ENCODE data around the gene PAPSS1. TPM values are rescaled to one million over a fixed set of nuclear protein-coding genes. Genes with fewer than 3 reads are reported as not detected.

The PAPSS1 gene
- total RNA-seq, 1 donor from 2014 or later: 60.3 TPM

DNA sequence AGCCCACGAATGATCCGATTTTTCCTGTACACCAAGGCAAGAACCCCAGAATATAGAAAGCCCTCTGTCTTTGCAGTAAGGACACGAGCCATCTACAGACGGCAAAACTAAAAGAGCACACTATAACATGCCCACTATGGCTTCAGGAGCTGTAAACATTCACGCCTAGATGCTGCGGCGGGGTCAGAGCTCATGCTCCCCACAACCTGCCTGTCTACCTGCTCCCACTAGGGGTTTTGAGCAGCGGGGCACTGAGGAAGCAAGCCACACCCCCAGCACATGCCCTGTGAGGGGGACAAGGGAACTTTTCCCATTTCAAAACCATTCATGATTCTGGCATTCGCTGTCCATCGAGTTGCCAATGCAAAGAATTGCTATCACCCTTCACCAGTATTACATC, 144.8 kb downstream of the PAPSS1 start:
- Histone ChIP-seq H3K36me3 (ENCODE audit: control insufficient read depth, insufficient read depth, low read length) (no peaks in the 10 kb centered on the region), H3K27me3 (ENCODE audit: control insufficient read depth, insufficient read depth, low read length) (no peaks in the 10 kb centered on the region), H3K4me3 (ENCODE audit: low read depth, low read length) (no peak overlapping the region)
- TF ChIP-seq, protein P1, sequence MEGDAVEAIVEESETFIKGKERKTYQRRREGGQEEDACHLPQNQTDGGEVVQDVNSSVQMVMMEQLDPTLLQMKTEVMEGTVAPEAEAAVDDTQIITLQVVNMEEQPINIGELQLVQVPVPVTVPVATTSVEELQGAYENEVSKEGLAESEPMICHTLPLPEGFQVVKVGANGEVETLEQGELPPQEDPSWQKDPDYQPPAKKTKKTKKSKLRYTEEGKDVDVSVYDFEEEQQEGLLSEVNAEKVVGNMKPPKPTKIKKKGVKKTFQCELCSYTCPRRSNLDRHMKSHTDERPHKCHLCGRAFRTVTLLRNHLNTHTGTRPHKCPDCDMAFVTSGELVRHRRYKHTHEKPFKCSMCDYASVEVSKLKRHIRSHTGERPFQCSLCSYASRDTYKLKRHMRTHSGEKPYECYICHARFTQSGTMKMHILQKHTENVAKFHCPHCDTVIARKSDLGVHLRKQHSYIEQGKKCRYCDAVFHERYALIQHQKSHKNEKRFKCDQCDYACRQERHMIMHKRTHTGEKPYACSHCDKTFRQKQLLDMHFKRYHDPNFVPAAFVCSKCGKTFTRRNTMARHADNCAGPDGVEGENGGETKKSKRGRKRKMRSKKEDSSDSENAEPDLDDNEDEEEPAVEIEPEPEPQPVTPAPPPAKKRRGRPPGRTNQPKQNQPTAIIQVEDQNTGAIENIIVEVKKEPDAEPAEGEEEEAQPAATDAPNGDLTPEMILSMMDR (IDR thresholded peaks at IDR 0.05; ENCODE audit: insufficient read depth, low read length, poor library complexity, severe bottlenecking): no peak
- no peak for DNase-seq (ENCODE audit: low read depth)

DNA sequence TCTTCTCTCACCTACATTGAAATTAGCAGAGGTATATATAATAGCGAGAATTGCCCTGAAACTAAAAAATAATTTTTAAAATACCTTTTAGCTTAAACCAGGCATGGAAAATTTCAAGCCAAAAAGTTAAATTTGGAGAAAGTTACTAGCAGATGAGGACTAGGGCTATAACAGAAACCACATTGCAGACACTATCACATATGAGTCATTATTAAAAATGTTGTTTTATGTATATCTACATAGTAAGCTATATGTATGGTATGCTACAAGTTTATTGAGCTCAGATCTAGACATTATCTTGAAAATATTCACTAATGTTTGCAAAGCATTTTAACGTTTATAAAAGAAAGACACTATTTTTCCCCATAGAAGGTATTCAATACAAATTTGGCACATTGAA, 147.8 kb downstream of the PAPSS1 start:
- H3K27me3 ChIP-seq (ENCODE audit: control insufficient read depth, insufficient read depth, low read length): no peaks in the 10 kb centered on the region
- TF ChIP-seq, protein P1 (IDR thresholded peaks at IDR 0.05; ENCODE audit: insufficient read depth, low read length, poor library complexity, severe bottlenecking): no peak
- H3K36me3 ChIP-seq (ENCODE audit: control insufficient read depth, insufficient read depth, low read length): no peaks in the 10 kb centered on the region
- no peak overlapping the region for H3K4me3 ChIP-seq (ENCODE audit: low read depth, low read length)
- no peak for DNase-seq (ENCODE audit: low read depth)

DNA sequence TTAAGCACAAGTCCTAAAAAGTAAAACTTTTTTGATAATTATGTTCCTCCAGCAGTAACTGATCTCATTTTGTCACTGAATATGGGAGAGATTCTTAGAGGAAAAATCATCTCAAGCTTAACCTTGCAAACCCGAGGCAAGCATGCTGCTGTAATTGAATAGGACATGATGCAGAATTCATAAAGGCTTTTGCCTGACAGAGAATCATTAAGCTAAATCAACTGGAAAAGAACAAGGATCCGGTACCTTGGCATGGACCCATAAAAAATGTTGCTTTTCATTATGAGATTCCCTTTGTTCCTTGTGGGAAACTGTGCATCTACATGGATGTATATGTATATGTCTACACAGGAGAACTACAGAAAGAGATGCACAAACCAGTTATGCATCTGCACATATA, 149.1 kb downstream of the PAPSS1 start:
- no peak for DNase-seq (ENCODE audit: low read depth)
- TF ChIP-seq, protein P1 (IDR thresholded peaks at IDR 0.05; ENCODE audit: insufficient read depth, low read length, poor library complexity, severe bottlenecking): no peak
- Histone ChIP-seq H3K4me3 (ENCODE audit: low read depth, low read length) (no peak overlapping the region), H3K36me3 (ENCODE audit: control insufficient read depth, insufficient read depth, low read length) (no peaks in the 10 kb centered on the region), H3K27me3 (ENCODE audit: control insufficient read depth, insufficient read depth, low read length) (no peaks in the 10 kb centered on the region)

DNA sequence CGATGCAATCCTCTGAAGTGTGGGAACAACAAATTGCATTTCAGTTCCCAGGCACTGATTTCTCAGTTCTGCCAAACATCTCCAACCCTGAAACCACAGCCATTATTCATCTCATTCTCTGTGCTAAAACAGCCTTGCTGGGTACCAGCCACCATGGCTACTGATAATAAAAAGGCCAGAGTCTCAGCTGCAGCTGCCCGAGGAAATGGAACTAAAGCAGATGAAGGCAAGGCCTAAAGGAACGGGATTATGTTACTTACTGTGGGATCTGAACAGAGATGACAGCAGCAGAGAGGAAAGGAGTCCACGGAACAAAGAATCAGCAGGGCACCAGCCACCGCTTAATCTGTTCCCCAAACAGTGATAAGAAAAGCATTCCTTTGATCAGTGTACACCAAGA, 155.7 kb downstream of the PAPSS1 start:
- TF ChIP-seq, protein P1 (IDR thresholded peaks at IDR 0.05; ENCODE audit: insufficient read depth, low read length, poor library complexity, severe bottlenecking): no peak
- no peak for DNase-seq (ENCODE audit: low read depth)
- H3K27me3 ChIP-seq (ENCODE audit: control insufficient read depth, insufficient read depth, low read length): no peaks in the 10 kb centered on the region
- no peaks in the 10 kb centered on the region for H3K36me3 ChIP-seq (ENCODE audit: control insufficient read depth, insufficient read depth, low read length)
- no peak overlapping the region for H3K4me3 ChIP-seq (ENCODE audit: low read depth, low read length)

Other genes starting within 250 kb of the PAPSS1 start
- 37.0 and 64.3 TPM in 2 replicates for gene SGMS2, start 104.7 kb upstream of the PAPSS1 start, total RNA-seq
- gene CYP2U1, start 211.3 kb upstream of the PAPSS1 start, total RNA-seq: 11.8 and 12.3 TPM in 2 replicates